B cell (primary cell): ENCODE results near the gene TMEM253.

Experiments
- CTCF ChIP-seq: fragments of 200-600 bp; IDR thresholded peaks from one replicate; pipeline ENCODE4 v1.8.0; 2022; ENCODE audit warnings: antibody characterized with exemption, mild to moderate bottlenecking
- EZH2 ChIP-seq: IDR thresholded peaks from 2 replicates; pipeline ENCODE4 v1.6.1; 2012; ENCODE audit warnings: borderline replicate concordance, low read depth, mild to moderate bottlenecking, moderate library complexity, low read length; ENCODE audit not compliant: insufficient read depth, poor library complexity, severe bottlenecking

GRCh38 chr14:21102521-21103410 is 1.9 kb downstream of the TMEM253 start:
- TF ChIP-seq CTCF (no peak), EZH2 (no peak)
